Hepatocyte (in vitro differentiated cells): Measurements from ENCODE around the gene LAMB2.

Experiments used
- CTCF ChIP-seq: fragments of 200-600 bp; sonication (generic); IDR thresholded peaks from 2 replicates; pipeline ENCODE4 v1.5.1; 2016; ENCODE audit warnings: antibody characterized with exemption, mild to moderate bottlenecking; ENCODE audit not compliant: poor library complexity
- EZH2 ChIP-seq: fragments of 200-600 bp; sonication (generic); IDR thresholded peaks from 2 replicates; pipeline ENCODE4 v1.6.1; 2016; ENCODE audit warnings: antibody characterized with exemption, mild to moderate bottlenecking, borderline replicate concordance

GRCh38 chr3:49132073-49132436 lies 795 bp downstream of the LAMB2 start:
- TF ChIP-seq CTCF (no peak), EZH2 (no peak)
